SIG-M5 (cell line): ENCODE results near the gene SIAH2.
A peak's percentile ranks its signal among the peaks of the same experiment; 100 is the strongest.
"Not testable (repeated sequence)": the region's sequence is repeated elsewhere in the genome, so short reads cannot be mapped to it uniquely, and the experiment has no call there.

ENCODE experiments used
- DNase-seq: peaks from one replicate; lab custom pipeline; 2025; lab: John Stamatoyannopoulos, UW

SIAH2 gene, protein sequence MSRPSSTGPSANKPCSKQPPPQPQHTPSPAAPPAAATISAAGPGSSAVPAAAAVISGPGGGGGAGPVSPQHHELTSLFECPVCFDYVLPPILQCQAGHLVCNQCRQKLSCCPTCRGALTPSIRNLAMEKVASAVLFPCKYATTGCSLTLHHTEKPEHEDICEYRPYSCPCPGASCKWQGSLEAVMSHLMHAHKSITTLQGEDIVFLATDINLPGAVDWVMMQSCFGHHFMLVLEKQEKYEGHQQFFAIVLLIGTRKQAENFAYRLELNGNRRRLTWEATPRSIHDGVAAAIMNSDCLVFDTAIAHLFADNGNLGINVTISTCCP

DNA sequence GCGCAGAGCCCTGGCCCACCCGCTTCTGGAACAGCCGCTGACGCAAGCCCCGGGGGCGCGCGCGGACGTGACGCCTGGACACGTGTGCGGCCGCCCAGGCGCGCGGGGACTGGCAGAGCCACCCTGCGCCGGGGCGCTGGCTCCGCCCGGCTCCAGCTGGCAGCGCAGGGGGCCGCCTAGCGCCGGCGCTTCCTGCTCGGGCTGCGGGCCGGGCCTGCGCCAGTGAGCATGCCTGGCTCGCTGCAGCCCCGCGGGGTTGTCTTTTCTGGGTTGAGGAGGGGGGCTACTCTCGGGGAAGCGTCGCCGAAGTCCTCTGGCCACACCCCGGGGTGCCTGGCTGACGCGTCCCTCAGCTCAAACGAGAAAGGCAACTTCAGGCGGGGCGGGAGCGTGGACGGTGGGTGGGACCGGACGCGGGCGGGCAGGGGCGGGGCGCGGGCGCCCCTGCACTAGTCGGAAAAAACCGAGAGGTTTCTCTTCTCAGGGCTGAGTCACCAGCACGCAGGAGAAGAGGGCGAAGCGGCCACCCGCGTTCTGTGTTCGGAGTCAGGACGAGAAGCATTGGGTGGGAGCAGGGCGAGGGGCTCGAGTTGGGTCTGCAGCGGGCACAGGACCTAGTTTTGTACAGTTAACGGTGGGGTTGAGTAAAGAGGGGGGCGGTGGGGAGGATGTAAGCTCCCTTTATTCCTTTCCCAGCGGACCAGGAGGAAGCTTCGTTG lies at the start of gene SIAH2:
Gene SIAH2, minus strand, starts transcription at position 48 of the 719 bp plus-strand sequence. CDS start 320 bp downstream, outside the sequence.
- DNase-seq: peak; percentile 83

DNA sequence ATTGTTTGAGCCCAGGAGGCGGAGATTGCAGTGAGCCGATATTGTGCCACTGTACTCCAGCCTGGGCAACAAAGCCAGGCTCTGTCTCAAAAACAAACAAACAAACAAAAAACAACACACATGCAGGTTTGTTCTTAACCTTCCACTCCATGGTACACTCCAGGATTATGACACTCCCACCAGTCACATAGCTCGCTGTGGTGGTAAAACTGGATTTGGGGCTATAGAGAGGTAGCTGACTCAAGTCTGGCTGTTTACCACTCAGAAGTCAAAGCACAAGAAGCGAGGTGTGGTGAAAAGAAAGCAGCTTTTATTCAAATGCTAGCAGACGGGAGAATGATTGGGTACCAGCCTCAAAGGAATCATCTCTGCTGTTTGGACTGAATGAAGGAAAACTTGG lies 49.0 kb upstream of the SIAH2 start:
- DNase-seq: no peak

DNA sequence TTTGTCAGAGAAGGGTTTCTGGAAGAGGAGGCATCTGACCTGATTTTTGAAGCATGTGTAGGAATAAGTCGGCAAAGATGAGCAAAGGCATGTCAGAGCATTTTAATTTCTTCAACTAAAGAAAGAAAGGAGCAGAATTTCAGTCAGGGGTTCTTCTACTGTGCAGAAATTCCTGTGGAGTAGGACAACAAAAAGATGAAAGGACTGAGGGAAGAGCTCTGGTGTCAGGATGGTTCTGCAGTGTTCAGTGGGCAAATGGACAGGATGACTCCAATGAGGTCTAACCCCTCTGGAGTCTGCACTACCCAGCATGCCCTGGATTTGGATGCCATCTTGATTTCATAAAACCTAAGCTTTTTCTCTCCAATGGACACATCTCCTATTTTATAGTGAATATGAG lies 47.7 kb upstream of the SIAH2 start:
- no peak for DNase-seq

DNA sequence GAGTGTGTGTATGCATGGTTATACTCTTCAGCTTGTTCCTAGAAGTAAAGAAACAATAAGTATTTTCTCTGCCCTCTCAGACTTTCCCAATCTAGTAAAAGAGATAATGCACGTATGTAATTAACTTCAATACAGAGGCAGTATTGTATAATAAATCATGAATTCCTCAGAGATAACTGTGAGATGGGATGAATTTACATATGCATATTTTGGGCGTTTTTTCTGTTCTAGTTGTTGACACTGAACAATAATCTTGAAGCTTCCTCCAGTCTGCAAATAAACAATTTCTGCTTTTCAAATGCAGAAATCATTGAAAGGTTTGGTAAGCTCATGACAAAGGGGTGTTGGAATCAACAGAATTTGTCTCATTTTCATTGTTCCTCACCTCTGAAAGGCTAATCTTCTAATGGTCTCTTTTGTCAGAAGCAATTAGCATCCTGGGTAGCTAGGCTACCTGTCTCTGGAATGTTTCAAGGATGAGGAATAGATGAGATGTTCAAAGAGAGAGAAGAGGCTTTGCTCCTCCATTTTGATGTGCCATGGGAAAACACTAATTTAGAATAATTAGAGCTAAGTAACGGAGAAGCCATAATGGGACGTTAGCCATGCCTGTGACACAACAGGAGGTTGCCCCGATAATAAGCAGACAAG lies 43.3 kb upstream of the SIAH2 start:
- no peak for DNase-seq

DNA sequence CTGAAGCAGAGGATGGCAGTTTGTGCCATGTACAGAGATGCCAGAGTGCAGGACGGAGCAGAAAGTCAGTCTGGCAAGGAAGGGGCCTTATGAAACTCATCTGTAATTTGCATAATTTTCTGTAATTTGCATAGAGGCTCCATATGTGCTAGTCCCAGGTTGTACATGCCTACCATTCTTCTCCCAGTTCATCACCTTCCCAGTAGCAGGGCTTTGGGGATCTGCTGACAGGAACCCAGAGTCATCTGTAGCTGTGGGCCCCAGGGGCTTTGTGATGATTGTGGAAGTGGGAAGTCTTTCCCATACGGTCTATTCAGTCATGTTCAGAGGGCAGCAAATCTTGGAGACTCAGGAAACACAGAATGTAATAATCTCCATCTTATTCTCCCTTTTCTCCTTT lies 42.4 kb upstream of the SIAH2 start:
- DNase-seq: no peak

DNA sequence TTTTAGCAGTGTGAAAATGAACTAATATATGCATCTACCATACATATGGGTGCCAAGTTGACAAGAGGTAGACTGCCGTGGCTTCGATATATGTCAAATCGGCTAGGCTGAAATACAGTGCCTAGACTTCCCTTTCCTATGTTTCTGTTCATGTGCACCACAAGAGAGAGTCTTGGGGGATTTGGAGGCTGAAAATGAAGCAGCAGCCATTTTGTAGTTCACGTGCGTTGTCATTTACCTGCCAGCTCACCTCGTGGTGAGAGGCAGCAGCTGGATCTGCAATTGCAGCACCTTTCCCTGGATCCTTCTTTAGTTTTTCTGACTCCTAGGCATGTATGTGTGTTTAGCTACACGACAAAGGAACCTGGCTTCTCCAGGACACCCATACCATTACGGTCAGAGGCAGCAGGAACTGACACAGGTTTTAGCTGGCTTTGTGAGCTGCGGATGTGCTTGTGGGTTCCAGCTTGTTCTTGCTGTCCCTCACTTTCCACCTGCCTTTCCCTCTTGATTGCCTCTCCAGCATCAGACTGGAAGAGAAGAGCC lies 40.5 kb upstream of the SIAH2 start:
- no peak for DNase-seq

DNA sequence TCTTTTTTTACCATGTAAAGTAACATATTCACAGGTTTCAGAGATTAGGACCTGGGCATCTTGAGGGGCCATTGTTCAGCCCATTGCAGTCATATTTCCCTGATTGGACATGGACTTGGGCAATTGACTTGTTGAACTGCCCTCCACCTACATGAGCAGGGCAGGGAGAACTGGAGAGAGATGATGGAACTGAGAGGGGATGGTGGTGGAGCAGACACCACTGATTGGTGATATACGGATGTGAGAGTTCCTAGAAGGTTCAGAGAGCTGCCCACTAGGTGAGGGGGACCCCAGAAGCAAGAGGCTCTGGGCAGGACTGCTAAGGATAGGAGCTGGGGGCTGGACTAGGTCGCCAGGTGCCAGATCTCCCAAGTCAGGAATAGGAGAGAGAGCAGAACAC lies 37.8 kb upstream of the SIAH2 start:
- no peak for DNase-seq

DNA sequence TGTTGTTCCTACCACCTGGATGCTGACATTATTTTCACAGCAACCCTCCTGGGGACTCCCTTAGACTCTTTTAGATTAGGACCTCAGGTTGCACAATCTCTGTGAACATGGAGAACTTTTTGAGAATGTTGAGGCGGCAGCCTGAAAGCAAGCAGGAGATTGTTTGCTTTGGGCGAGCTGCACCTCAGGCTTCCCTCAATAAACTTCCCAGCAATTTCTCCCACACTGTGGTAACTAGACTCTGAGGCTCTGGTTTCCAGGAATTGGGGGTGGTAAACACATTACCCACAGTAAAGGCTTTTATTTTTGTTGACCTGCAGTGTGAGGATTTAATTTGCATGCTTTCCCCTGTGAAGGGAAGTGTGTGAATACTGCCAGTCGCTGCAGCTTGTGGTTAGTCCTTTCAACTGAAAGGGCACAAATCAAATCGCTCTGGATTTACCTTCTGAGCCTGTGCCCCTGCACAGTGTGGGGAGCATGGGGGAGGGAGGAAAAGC lies 35.2 kb upstream of the SIAH2 start:
- no peak for DNase-seq

DNA sequence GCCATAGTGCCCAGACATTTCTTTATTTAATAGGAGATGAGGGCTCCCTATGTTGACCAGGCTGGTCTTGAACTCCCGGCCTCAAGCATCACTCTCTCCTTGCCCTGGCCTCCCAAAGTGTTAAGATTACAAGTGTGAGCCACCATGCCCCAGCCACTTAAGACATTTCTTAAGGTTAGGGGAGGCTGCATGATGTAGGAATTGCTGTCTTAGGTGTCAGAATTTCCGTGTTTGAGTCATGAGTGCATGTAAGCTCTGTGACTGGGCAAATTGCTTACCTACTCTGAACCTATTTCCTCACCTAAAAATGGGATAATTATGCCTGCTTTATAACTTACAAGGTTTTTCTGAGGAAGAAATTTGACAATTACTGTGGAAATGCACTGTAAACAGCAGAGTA lies 34.2 kb upstream of the SIAH2 start:
- no peak for DNase-seq

DNA sequence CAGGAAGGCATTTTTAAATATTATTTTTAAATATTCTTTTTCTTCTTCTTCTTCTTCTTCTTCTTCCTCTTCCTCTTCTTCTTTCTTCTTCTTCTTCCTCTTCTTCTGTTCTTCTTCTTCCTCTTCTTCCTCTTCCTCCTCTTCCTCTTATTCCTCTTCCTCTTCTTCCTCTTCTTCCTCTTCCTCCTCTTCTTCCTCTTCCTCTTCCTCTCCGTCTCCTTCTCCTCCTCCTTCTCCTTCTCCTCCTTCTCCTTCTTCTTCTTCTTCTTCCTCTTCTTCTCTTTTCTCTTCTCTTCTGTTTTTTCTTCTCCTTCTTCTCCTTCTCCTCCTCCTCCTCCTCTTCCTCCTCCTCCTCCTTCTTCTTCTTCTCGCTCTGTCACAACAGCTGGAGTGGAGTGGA lies 33.6 kb upstream of the SIAH2 start:
- not testable (repeated sequence) for DNase-seq

DNA sequence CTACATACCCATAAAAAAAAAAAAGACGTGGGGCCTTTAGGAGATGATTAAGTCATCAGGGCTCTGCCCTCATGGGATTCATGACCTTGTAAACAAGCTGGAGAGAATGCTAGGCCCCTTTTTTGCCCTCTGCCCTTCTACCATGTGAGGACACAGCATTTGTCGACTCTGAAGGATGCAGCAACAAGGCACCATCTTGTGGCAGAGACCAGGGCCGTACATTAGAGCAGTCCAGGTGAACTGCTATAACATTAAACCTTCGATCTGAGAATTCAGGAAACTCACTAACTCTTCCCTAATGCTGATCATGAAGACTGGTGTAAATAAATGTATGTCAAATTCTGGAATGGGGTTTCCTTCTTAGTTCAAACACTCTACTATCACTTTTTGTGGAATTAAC lies 30.7 kb upstream of the SIAH2 start:
- no peak for DNase-seq

DNA sequence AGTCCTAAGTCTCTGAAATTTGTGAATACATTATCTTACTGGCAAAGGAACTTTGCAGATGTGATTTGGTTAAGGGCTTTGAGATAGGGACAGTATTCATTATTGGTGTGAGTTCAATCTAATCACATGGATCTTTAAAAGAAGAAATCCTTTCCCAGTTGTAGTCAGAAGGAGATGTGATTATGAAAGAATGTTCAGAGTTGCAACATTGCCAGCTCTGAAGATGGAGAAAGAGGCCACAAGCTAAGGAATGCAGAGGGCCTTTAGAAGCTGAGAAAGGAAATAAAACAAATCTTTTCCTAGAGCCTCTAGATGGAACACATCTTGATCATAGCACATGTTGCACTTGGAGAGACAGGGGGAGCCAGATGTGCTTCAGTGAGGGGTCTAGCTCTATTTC lies 27.7 kb upstream of the SIAH2 start:
- DNase-seq: no peak

DNA sequence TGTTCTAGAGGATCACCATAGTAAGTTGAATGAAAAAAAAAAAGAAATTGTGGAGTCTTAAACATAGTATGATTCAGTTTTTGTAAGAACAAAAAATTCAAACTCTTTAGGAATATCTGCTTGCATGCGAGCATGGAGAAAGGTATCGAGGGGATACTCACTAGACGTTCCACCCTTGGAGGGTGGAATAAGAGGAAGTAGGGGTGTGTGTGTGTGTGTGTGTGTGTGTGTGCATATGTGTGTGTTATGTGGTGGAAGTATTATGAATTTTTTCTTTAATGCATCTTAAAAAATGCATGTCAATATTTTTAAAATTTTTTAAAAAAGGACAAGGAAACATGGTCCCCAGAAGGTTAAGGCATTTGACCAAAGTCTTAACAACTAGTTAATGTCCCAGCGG lies 26.5 kb upstream of the SIAH2 start:
- no peak for DNase-seq

DNA sequence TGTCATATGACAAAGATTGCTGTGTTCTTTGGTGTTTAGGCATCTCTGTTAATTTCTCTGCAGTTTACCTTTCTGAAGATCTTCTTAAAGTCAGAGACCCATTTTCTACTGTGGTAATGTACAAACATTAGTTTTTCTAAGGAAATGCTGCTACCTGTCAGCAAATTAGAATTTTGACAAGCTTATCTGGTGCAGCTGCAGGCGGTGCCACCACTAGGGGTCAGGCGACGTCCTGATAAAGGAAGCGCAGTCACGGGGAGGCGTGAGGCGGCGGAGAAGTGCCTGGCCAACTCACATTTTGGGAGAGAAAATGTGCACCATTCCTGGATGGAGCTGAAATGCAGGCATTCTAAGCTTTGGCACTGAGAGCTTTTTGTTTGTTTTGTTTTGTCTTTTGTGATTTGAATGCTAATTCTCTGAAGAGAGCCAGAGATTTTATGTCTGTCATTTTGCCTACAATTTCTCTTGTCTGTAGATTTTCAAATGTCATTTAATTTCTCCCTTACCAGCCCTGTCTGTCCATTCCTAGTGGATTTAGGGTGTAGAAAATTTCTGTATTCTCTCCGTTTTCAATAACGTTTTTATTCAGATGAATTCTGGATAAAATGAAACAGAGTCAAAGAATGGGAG lies 24.9 kb upstream of the SIAH2 start:
- no peak for DNase-seq

DNA sequence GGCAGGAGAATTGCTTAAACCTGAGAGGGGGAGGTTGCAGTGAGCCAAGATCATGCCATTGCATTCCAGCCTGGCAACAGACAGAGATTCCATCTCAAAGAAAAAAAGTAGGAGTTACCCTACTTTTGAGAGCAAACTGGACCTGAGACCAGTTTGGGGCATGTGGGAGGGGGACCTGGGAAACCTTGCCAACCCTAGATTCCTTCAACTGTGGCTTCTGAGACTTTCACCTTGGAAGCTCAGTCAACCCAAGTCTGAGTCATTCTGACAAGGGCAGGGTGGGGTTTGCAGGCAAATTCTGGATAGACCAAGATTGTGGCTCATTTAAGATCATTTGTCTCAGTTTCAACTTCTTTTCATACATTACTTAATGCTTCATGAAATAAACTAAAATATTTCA lies 23.8 kb upstream of the SIAH2 start:
- no peak for DNase-seq

DNA sequence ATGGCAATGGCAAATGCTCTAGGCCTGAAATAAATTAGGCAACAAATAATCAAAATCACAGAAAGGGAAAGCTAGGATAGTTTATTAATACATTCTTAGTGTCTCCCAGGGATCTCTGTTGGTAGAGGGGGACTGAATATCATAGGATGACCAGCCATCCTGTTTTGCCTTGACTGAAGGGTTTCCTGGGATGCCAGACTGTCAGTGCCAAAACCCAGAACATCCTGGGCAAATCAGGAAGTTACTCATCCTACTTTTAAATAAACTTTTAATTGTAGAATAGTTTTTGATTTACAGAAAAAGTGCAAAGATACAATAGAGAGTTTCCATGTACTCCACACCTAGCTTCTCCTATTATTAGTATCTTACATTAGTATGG lies 21.8 kb upstream of the SIAH2 start:
- DNase-seq: no peak

DNA sequence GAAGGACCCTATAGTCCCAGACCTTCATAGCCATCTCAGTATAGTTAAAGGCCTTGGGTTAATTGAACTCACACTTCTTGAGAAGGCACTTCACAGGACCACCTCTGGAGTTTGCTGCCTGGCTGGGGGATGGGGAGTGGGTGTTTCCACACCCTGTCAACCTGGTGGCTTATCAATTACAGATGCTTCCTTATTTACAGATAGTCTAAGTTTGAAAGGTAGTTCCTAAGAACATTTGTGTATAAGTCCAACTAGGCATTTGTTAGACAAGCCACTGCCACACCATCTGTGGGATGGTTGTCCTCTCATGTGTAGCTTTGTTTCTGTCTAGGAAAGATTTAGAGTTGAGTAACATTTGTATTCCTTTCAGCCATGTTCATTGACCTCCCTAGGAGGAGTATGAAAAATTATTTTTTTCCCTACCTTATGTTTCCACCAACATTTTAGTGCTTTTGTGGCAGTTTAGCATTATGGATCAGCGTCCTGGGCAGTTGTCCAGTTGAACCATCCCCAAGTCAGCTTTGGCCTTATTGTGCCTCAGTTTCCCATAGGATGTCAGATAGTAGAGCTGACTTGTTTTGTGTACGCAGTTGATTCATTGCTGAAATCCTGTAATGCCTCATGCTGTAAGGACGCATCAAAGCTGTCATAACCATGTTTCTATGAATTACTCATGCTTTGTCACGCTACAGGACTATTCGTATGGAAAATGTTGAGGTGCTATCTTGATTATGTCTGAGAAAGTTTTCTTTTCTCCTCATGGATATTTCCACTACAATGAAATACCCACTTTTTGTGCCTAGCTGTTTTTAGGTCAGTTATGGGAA lies 21.2 kb upstream of the SIAH2 start:
- DNase-seq: no peak

DNA sequence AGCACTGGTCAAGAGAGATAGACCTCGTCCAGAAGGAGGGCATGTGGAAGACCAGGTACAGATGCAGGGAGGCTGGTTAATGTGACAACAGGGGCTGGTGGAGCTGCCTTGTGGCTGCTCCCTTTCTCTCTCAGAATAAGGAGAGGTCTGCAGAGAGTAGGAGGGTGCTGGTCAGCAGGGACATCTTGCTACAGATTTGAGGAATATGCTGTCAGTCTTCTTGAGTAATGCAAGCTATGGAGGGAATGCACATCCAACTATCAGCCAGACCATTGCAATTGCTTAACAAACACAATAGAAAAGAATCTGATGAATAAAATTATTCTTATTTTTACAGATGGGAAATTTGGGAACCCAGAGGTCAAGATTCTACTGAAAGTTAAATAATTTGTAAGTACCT lies 20.3 kb upstream of the SIAH2 start:
- DNase-seq: no peak

DNA sequence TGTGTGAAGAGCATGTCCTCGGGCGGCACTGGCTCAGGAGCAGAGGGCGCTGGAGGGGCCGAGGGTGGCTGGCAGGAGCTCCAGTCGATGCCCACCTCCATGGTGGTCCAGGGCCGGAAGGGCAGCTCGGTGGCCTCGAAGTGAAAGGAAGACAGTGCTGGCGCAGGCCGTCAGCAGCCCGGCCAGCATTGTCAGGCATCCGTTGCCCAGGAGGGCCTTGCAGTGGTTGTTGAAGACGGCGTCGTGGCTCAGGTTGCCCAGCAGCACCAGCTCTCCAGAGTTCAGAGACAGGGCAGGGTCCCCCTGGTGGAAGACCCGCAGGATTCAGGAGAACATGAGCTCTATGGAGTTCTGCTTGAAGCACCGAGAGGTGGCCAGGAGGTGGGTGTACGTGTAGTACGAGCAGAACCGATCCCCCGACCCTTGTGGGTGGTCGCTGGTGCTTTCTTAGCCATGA lies 16.5 kb upstream of the SIAH2 start:
- DNase-seq: no peak

DNA sequence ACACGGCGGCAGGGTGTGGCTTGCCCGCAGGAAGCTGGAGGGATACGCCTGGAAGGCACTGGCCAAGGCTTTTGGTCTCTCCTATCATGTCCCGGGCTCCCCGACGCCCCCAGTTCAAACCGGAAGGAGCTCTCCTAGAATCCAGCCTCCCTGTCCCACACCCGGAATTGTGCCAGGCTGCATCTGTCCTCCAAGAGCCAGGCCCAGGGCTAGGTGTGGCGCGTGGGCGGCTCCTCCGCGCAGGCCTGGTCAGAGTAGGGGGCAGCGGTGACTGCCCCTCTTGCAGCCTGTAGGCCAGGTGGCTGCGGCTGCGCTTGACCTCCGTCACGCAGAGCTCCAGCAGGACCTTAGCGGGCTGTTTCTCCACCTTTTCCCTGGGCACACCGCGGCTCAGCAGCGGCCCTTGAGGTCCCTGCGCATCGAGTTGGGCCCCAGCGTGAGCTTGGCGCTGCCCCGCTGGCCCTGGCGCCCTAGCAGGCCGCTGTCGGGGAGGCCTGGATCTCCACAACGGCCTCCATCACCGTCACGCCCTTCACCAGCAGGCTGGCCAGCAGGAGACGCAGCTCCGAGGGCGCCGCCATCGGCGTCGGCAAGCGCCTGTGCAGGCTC lies 15.9 kb upstream of the SIAH2 start:
- no peak for DNase-seq
